Astrocyte (in vitro differentiated cells and primary cell): ENCODE results near the gene SNX30.

Source experiments
- EZH2 ChIP-seq: IDR thresholded peaks from 2 replicates; pipeline ENCODE4 v1.6.1; 2012; ENCODE audit warnings: mild to moderate bottlenecking, low read length, inconsistent platforms; ENCODE audit not compliant: insufficient read depth
- TF ChIP-seq, protein P1 (sequence below): IDR thresholded peaks from 2 replicates; pipeline ENCODE4 v1.5.1; 2011; ENCODE audit warnings: low read depth, mild to moderate bottlenecking, inconsistent platforms, low read length, moderate library complexity; ENCODE audit not compliant: insufficient read depth

DNA sequence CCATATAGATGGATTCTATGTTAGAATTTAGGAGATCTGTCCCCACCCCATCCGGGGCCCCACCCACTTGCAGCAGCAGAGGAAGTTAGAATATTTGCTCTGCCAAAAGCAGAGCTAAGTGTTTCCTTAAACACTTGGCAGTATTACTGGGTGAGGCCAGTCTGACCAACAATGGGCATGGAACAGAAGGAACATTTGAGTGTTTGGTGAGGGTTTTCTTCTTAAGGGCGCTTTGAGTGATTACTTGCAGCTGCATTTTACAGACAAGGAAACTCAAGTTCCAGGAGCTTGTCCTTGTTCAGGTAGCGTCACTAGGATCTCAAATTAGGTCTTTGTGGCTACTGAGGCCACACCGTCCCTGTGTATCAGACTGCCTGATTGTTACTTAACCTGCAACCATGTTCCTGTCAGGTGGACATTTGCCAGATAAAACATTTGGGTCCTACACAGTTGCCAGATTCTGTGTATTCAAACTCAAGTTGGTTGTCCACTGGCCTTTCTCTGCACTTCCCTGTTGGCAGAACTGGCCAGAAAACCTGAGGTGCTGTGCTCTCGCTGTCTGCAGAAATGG lies 80.8 kb downstream of the SNX30 start:
- TF ChIP-seq, protein P1, sequence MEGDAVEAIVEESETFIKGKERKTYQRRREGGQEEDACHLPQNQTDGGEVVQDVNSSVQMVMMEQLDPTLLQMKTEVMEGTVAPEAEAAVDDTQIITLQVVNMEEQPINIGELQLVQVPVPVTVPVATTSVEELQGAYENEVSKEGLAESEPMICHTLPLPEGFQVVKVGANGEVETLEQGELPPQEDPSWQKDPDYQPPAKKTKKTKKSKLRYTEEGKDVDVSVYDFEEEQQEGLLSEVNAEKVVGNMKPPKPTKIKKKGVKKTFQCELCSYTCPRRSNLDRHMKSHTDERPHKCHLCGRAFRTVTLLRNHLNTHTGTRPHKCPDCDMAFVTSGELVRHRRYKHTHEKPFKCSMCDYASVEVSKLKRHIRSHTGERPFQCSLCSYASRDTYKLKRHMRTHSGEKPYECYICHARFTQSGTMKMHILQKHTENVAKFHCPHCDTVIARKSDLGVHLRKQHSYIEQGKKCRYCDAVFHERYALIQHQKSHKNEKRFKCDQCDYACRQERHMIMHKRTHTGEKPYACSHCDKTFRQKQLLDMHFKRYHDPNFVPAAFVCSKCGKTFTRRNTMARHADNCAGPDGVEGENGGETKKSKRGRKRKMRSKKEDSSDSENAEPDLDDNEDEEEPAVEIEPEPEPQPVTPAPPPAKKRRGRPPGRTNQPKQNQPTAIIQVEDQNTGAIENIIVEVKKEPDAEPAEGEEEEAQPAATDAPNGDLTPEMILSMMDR = no peak
- TF ChIP-seq EZH2 = no peak
